MM.1S (cell line): ENCODE data around the gene HS1BP3.

Source experiments
- DNase-seq: peaks from one replicate; pipeline ENCODE4 v3.0.0-alpha.2; 2015
- H2AFZ ChIP-seq: fragments of 300-600 bp; sonication (generic); 2 replicates; pipeline ENCODE4 v1.6.0; 2016; ENCODE audit warnings: antibody characterized with exemption, low read length
- H3F3A ChIP-seq: fragments of 300-600 bp; sonication (generic); 2 replicates; pipeline ENCODE4 v1.6.1; 2016; ENCODE audit warnings: mild to moderate bottlenecking, antibody characterized with exemption, low read length, moderate library complexity, mixed read lengths; ENCODE audit not compliant: insufficient read depth
- H3K27ac ChIP-seq: fragments of 300-600 bp; sonication (generic); 2 replicates; pipeline ENCODE4 v1.5.1; 2016; ENCODE audit warnings: mild to moderate bottlenecking, low read length
- H3K27me3 ChIP-seq: fragments of 300-600 bp; sonication (generic); replicated peaks from 2 replicates; pipeline ENCODE4 v1.6.0; 2016; ENCODE audit warnings: low read length; ENCODE audit not compliant: insufficient read depth
- H3K36me3 ChIP-seq: fragments of 300-600 bp; sonication (generic); replicated peaks from 2 replicates; pipeline ENCODE4 v1.6.1; 2016; ENCODE audit warnings: mild to moderate bottlenecking, low read length, mixed read lengths; ENCODE audit not compliant: insufficient read depth
- H3K4me1 ChIP-seq: fragments of 300-600 bp; sonication (generic); 2 replicates; pipeline ENCODE4 v1.6.1; 2016; ENCODE audit warnings: low read length, mixed read lengths
- H3K4me2 ChIP-seq: fragments of 300-600 bp; sonication (generic); 2 replicates; pipeline ENCODE4 v1.6.0; 2016; ENCODE audit warnings: low read depth, low read length
- H3K4me3 ChIP-seq: fragments of 300-600 bp; sonication (generic); 2 replicates; pipeline ENCODE4 v1.5.1; 2016; ENCODE audit warnings: low read length, mixed read lengths
- H3K79me2 ChIP-seq: fragments of 300-600 bp; sonication (generic); 2 replicates; pipeline ENCODE4 v1.6.1; 2016; ENCODE audit warnings: mixed run types, low read length, mixed read lengths
- H3K9ac ChIP-seq: fragments of 300-600 bp; sonication (generic); 2 replicates; pipeline ENCODE4 v1.6.1; 2016; ENCODE audit warnings: low read length, mixed read lengths
- H3K9me2 ChIP-seq: fragments of 300-600 bp; sonication (generic); replicated peaks from 2 replicates; pipeline ENCODE4 v1.6.1; 2016; ENCODE audit warnings: mild to moderate bottlenecking, low read length, mixed read lengths; ENCODE audit not compliant: insufficient read depth
- H3K9me3 ChIP-seq: fragments of 300-600 bp; sonication (generic); replicated peaks from 2 replicates; pipeline ENCODE4 v1.6.1; 2016; ENCODE audit warnings: mild to moderate bottlenecking, low read length, mixed read lengths; ENCODE audit not compliant: insufficient read depth
- H4K20me1 ChIP-seq: fragments of 300-600 bp; sonication (generic); 2 replicates; pipeline ENCODE4 v1.6.1; 2016; ENCODE audit warnings: mild to moderate bottlenecking, low read length, moderate library complexity, mixed read lengths; ENCODE audit not compliant: insufficient read depth
- CTCF ChIP-seq: fragments of 300-600 bp; sonication (generic); IDR thresholded peaks from 2 replicates; pipeline ENCODE4 v1.5.1; 2016; ENCODE audit warnings: antibody characterized with exemption, low read length, mixed read lengths
- EZH2 ChIP-seq: fragments of 300-600 bp; sonication (generic); optimal IDR thresholded peaks from 2 replicates; pipeline ENCODE3; 2017; ENCODE audit warnings: low read depth, mild to moderate bottlenecking, antibody characterized with exemption, low read length, mixed read lengths
- EZH2phosphoT487 ChIP-seq: fragments of 300-600 bp; sonication (generic); IDR thresholded peaks from 2 replicates; pipeline ENCODE4 v1.6.1; 2018; ENCODE audit warnings: antibody characterized with exemption, low read length

The HS1BP3 gene

GRCh38 chr2:20645761-20646160 lies 5.1 kb downstream of the HS1BP3 start:
- H3F3A ChIP-seq: no peaks in the 10 kb centered on the region
- H3K27ac ChIP-seq: no peak overlapping the region
- H3K9ac ChIP-seq: no peak overlapping the region
- no peak for DNase-seq
- peaks cover 30% of the 10 kb centered on the region for H3K79me2 ChIP-seq
- H3K4me2 ChIP-seq: no peak overlapping the region
- H3K9me3 ChIP-seq: no peaks in the 10 kb centered on the region
- H3K9me2 ChIP-seq: no peaks in the 10 kb centered on the region
- H4K20me1 ChIP-seq: no peaks in the 10 kb centered on the region
- H3K36me3 ChIP-seq: no peaks in the 10 kb centered on the region
- no peak overlapping the region for H3K4me3 ChIP-seq
- no peaks in the 10 kb centered on the region for H3K27me3 ChIP-seq
- peaks cover 5% of the 10 kb centered on the region for H3K4me1 ChIP-seq
- no peak overlapping the region for H2AFZ ChIP-seq
- TF ChIP-seq EZH2phosphoT487: no peak
- no peak for TF ChIP-seq CTCF
- TF ChIP-seq EZH2: no peak

- H3K27me3 ChIP-seq: no peaks in the 10 kb centered on the region
- peaks cover 26% of the 10 kb centered on the region for H3K79me2 ChIP-seq
- peaks cover 5% of the 10 kb centered on the region for H3K4me1 ChIP-seq
- no peaks in the 10 kb centered on the region for H3F3A ChIP-seq
- no peaks in the 10 kb centered on the region for H3K36me3 ChIP-seq
- TF ChIP-seq CTCF (no peak), EZH2phosphoT487 (no peak), EZH2 (no peak)
- DNase-seq: no peak
- H4K20me1 ChIP-seq: no peaks in the 10 kb centered on the region
- H3K4me3 ChIP-seq: no peak overlapping the region
- no peaks in the 10 kb centered on the region for H3K9me3 ChIP-seq
- no peak overlapping the region for H3K27ac ChIP-seq
- no peaks in the 10 kb centered on the region for H3K9me2 ChIP-seq
- no peak overlapping the region for H2AFZ ChIP-seq
- H3K9ac ChIP-seq: no peak overlapping the region
- no peak overlapping the region for H3K4me2 ChIP-seq
Observed at GRCh38 chr2:20645301-20645701, 5.6 kb downstream of the HS1BP3 start.

- H3K9me2 ChIP-seq: no peaks in the 10 kb centered on the region
- no peak overlapping the region for H3K4me3 ChIP-seq
- no peaks in the 10 kb centered on the region for H3K9me3 ChIP-seq
- TF ChIP-seq EZH2phosphoT487 (no peak), CTCF (no peak)
- no peak overlapping the region for H3K4me2 ChIP-seq
- no peaks in the 10 kb centered on the region for H3F3A ChIP-seq
- H4K20me1 ChIP-seq: no peaks in the 10 kb centered on the region
- H3K36me3 ChIP-seq: no peaks in the 10 kb centered on the region
- no peak for DNase-seq
- H3K27ac ChIP-seq: no peak overlapping the region
- no peaks in the 10 kb centered on the region for H3K4me1 ChIP-seq
- H2AFZ ChIP-seq: no peak overlapping the region
- no peak overlapping the region for H3K9ac ChIP-seq
- H3K79me2 ChIP-seq: peaks cover 12% of the 10 kb centered on the region
- no peaks in the 10 kb centered on the region for H3K27me3 ChIP-seq
Observed at GRCh38 chr2:20643826-20644225, 7.1 kb downstream of the HS1BP3 start.
